ENCODE results near the gene HHIP. TPM values are rescaled to one million over a fixed set of nuclear protein-coding genes. Genes with fewer than 3 reads are reported as not detected.
"Not testable (repeated sequence)": the region's sequence is repeated elsewhere in the genome, so short reads cannot be mapped to it uniquely, and the experiment has no call there.

HHIP gene
- total RNA-seq, 1 donor from 2014 or later, result not detected

DNA sequence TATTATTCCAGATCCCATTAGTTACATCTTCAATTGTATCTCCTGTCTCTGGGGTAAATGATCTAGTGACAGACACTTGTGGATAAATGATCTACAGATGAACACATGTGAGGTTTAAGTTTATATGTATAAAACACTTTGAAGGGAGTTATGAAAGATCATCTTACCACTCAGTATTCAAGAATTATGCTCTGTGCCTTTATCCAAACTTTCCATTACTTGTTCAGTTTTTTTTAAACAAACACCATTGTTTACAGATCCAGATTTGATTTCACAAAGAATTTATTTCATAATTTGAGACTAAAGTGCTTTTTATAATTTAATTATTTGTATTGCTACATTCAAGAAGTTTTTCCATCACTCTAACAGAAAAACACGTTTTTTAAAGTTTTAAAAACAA lies 142.5 kb downstream of the HHIP start:
- DNase-seq (ENCODE audit: low read depth) (no peak), FAIRE-seq (no peak)
- Histone ChIP-seq H3K27me3 (ENCODE audit: control insufficient read depth, insufficient read depth, low read length) (no peaks in the 10 kb centered on the region), H3K4me3 (ENCODE audit: low read depth, low read length) (no peak overlapping the region), H3K36me3 (ENCODE audit: control insufficient read depth, insufficient read depth, low read length) (no peaks in the 10 kb centered on the region)
- no peak for TF ChIP-seq CTCF (IDR thresholded peaks at IDR 0.05; ENCODE audit: insufficient read depth, low read length, severe bottlenecking)

- DNase-seq (ENCODE audit: low read depth); FAIRE-seq; H3K27me3 ChIP-seq (ENCODE audit: control insufficient read depth, insufficient read depth, low read length); H3K4me3 ChIP-seq (ENCODE audit: low read depth, low read length); H3K36me3 ChIP-seq (ENCODE audit: control insufficient read depth, insufficient read depth, low read length): not testable (repeated sequence)
Measured at GRCh38 chr4:144791933-144792332, 146.0 kb downstream of the HHIP start.

Data from bronchial epithelial cell (primary cell).